PC-3 (cell line): Measurements from ENCODE around the gene ACER2. TPM values are rescaled to one million over a fixed set of nuclear protein-coding genes. Genes with fewer than 3 reads are reported as not detected.

ENCODE experiments used
- ATAC-seq: fragments of 200-7000 bp; cut with Tn5 transposase; 2 replicates; pipeline ENCODE4 v1.9.1; 2020; ENCODE audit warnings: mild to moderate bottlenecking, moderate library complexity
- BruUV-seq: library from RNA; stranded (reverse); fragments of 400-500 nt; replicated peaks from 2 replicates; lab custom pipeline; 2021; lab: Mats Ljungman, UMichigan
- CTCF ChIA-PET: fragments of 300-600 bp; sonication (Branson Sonifier 250); formaldehyde crosslinking; loops from one replicate; lab custom pipeline; 2022; ENCODE audit warnings: antibody characterized with exemption; lab: Charles Lee
- POLR2A ChIA-PET: fragments of 300-600 bp; sonication (Branson Sonifier 250); formaldehyde crosslinking; loops from one replicate; lab custom pipeline; 2022; ENCODE audit warnings: antibody characterized with exemption; ENCODE audit not compliant: unreplicated experiment; lab: Charles Lee
- DNase-seq: peaks from one replicate; pipeline ENCODE4 v3.0.0-alpha.2; 2015
- H2AFZ ChIP-seq: fragments of 300-600 bp; sonication (generic); 2 replicates; pipeline ENCODE4 v1.6.0; 2016; ENCODE audit warnings: antibody characterized with exemption, low read length
- H3F3A ChIP-seq: fragments of 300-600 bp; sonication (generic); one replicate; pipeline ENCODE4 v1.6.0; 2017; ENCODE audit warnings: antibody characterized with exemption, low read length, control low read depth, mild to moderate bottlenecking; ENCODE audit not compliant: unreplicated experiment
- H3K27ac ChIP-seq: fragments of 300-600 bp; sonication (generic); 2 replicates; pipeline ENCODE4 v1.5.1; 2016; ENCODE audit warnings: mild to moderate bottlenecking, low read length
- H3K27me3 ChIP-seq: fragments of 300-600 bp; sonication (generic); 2 replicates; pipeline ENCODE4 v1.6.1; 2016; ENCODE audit warnings: low read length, mixed read lengths
- H3K36me3 ChIP-seq: fragments of 300-600 bp; sonication (generic); 2 replicates; pipeline ENCODE4 v1.6.1; 2016; ENCODE audit warnings: low read depth, mixed run types, low read length, mixed read lengths
- H3K4me1 ChIP-seq: fragments of 300-600 bp; sonication (generic); 2 replicates; pipeline ENCODE4 v1.5.1; 2016; ENCODE audit warnings: low read length; ENCODE audit not compliant: insufficient read depth
- H3K4me2 ChIP-seq: fragments of 300-600 bp; sonication (generic); 2 replicates; pipeline ENCODE4 v1.6.0; 2016; ENCODE audit warnings: low read length
- H3K4me3 ChIP-seq: fragments of 300-600 bp; sonication (generic); 2 replicates; pipeline ENCODE4 v1.5.1; 2016; ENCODE audit warnings: mild to moderate bottlenecking, low read length, mixed read lengths
- H3K79me2 ChIP-seq: fragments of 300-600 bp; sonication (generic); 2 replicates; pipeline ENCODE4 v1.6.1; 2017; ENCODE audit warnings: low read length, mixed read lengths
- H3K9ac ChIP-seq: fragments of 300-600 bp; sonication (generic); 2 replicates; pipeline ENCODE4 v1.6.0; 2016; ENCODE audit warnings: mild to moderate bottlenecking, low read length
- H3K9me2 ChIP-seq: fragments of 300-600 bp; sonication (generic); replicated peaks from 2 replicates; pipeline ENCODE4 v1.6.1; 2016; ENCODE audit warnings: mixed run types, low read length, mixed read lengths
- H3K9me3 ChIP-seq: fragments of 300-600 bp; sonication (generic); 2 replicates; pipeline ENCODE4 v1.6.1; 2016; ENCODE audit warnings: low read length, mixed read lengths
- H4K20me1 ChIP-seq: fragments of 300-600 bp; sonication (generic); 2 replicates; pipeline ENCODE4 v1.6.1; 2016; ENCODE audit warnings: low read length, mixed read lengths
- CTCF ChIP-seq: fragments of 300-600 bp; sonication (generic); conservative IDR thresholded peaks from 2 replicates; pipeline ENCODE4 v1.5.1; 2017; ENCODE audit warnings: antibody characterized with exemption, low read depth, mild to moderate bottlenecking, low read length
- EZH2 ChIP-seq: fragments of 300-600 bp; sonication (generic); IDR thresholded peaks from one replicate; pipeline ENCODE4 v1.6.1; 2017; ENCODE audit warnings: antibody characterized with exemption, mild to moderate bottlenecking, low read length; ENCODE audit not compliant: unreplicated experiment
- EZH2phosphoT487 ChIP-seq: fragments of 300-600 bp; sonication (generic); IDR thresholded peaks from 2 replicates; pipeline ENCODE4 v1.6.1; 2018; ENCODE audit warnings: mild to moderate bottlenecking, antibody characterized with exemption, low read length, borderline replicate concordance
- intact Hi-C: fragments of 100-400 bp; cut with micrococcal nuclease; formaldehyde crosslinking; loops from 2 replicates; pipeline ENCODE4 v1.9.0; 2023
- total RNA-seq: library from RNA; depleted of rRNA; stranded (reverse); fragments of >200 nt; gene quantifications from 2 replicates; pipeline ENCODE4 v1.2.3, GENCODE V29; 2014

The ACER2 gene
- total RNA-seq, 1 experiment from 2014 or later: 2.4 TPM

DNA sequence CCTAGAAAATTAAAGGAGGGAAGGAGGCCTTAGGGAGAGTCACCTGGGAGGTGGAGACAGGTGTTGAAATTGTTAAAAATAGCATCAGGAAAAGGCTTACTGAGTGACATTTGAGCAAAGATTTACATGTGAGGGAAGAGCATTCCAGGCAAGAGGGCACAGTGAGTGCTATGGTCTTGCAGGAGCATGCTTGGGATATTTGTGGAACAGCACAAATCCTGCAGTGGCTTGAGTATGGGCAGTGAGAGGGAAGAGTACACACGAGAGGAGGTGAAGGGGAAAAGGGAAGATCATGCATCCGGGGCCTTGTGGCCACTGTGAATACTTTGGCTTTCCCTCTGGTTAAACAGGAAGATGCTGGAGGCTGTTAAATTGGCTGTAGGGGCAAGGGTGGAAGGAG lies 36.6 kb downstream of the ACER2 start:
- no peaks in the 10 kb centered on the region for H4K20me1 ChIP-seq
- H3K36me3 ChIP-seq: no peaks in the 10 kb centered on the region
- ATAC-seq: no peak
- H3K79me2 ChIP-seq: no peaks in the 10 kb centered on the region
- no peak overlapping the region for H3K9ac ChIP-seq
- no peaks in the 10 kb centered on the region for H3K9me3 ChIP-seq
- no peak overlapping the region for H3K4me3 ChIP-seq
- CTCF ChIA-PET: no interaction called here
- no TSS peak for BruUV-seq
- no peaks in the 10 kb centered on the region for H3K9me2 ChIP-seq
- H3K4me1 ChIP-seq: no peaks in the 10 kb centered on the region
- no peaks in the 10 kb centered on the region for H3K27me3 ChIP-seq
- no peaks in the 10 kb centered on the region for H3F3A ChIP-seq
- H2AFZ ChIP-seq: no peak overlapping the region
- TF ChIP-seq CTCF (no peak), EZH2phosphoT487 (no peak), EZH2 (no peak)
- no peak for DNase-seq
- H3K27ac ChIP-seq: no peak overlapping the region
- POLR2A ChIA-PET: no interaction called here
- intact Hi-C loops: no loop called here
- no peak overlapping the region for H3K4me2 ChIP-seq

DNA sequence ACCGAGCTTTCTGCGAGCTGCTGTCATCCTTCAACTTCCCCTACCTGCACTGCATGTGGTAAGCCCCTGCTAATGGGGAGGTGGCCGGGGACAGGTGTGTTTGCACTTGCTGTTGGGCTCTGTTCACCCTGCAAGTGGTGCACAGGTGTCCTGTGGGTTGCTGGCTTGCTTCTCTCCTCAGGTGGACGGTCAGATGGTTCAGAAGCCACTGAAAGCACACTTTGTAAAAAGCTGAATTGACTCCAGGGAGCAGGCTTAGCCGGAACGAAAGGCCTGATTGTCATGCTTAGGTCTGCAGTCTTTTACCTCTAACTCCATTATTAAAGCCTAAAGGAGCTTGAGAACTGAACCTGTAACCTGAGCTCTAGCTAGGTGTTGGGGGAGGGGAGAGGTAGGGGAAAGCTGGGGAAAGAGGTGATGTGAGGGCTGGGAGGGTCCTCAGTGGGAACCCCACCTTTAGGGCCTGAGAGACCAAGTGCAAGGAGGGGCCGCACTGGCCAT lies 37.6 kb downstream of the ACER2 start:
- no peaks in the 10 kb centered on the region for H3K9me2 ChIP-seq
- TF ChIP-seq CTCF (no peak), EZH2 (no peak)
- ChIA-PET CTCF (no interaction called here), POLR2A (no interaction called here)
- H3K36me3 ChIP-seq: no peaks in the 10 kb centered on the region
- no peaks in the 10 kb centered on the region for H4K20me1 ChIP-seq
- no peak overlapping the region for H3K27ac ChIP-seq
- intact Hi-C loops: no loop called here
- no peaks in the 10 kb centered on the region for H3K4me1 ChIP-seq
- ATAC-seq (no peak), DNase-seq (no peak)
- H3K4me3 ChIP-seq: no peak overlapping the region
- no peaks in the 10 kb centered on the region for H3K27me3 ChIP-seq
- no TSS peak for BruUV-seq
- no peak overlapping the region for H3K4me2 ChIP-seq
- H3K9ac ChIP-seq: no peak overlapping the region
- H2AFZ ChIP-seq: no peak overlapping the region
- H3K9me3 ChIP-seq: no peaks in the 10 kb centered on the region
- no peaks in the 10 kb centered on the region for H3K79me2 ChIP-seq
- no peaks in the 10 kb centered on the region for H3F3A ChIP-seq

DNA sequence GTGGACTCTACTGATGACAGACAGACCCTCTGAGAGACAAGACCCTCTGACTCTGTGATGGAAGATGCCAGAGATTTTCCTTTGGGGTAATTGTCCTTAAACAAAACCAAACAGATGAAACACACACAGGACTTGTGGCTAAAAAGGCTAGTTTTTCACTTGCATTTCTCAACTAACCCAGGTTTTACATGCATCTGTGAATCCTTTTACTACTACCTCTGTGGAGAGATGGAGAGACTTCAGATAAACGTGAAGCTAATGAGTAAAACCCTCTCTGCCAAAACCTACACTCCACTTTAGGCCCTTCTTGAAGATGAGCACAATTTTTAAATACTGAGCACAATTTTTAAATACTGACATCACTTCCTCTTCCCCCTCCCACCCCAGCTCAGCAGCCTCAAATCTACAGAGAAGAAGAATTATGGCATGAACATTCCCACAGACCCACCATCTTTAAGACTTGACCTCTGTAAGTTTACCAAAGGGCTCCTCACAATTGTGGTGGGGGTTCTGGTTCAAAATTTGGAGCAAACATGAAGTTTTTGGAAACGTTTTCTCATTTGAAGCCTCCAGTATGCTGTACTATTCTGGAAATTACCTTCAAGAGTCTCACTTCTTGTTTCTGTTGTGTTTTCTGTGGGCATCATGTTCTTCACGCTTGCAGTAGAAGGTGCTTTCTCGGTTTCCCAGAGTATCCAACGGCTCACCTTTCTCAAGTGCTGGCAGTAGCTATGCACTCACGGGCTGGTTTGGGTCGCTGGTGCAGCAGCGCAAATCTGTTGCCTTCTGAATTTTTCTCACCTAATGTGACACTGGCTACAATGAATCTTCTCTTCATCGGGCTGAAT lies 42.7 kb downstream of the ACER2 start:
- H4K20me1 ChIP-seq: no peaks in the 10 kb centered on the region
- TF ChIP-seq EZH2phosphoT487 (no peak), CTCF (no peak), EZH2 (no peak)
- no TSS peak for BruUV-seq
- H3K36me3 ChIP-seq: no peaks in the 10 kb centered on the region
- no peak overlapping the region for H3K4me3 ChIP-seq
- CTCF ChIA-PET: no interaction called here
- H3K79me2 ChIP-seq: no peaks in the 10 kb centered on the region
- no peaks in the 10 kb centered on the region for H3K27me3 ChIP-seq
- no peak overlapping the region for H3K27ac ChIP-seq
- H2AFZ ChIP-seq: no peak overlapping the region
- DNase-seq (no peak), ATAC-seq (no peak)
- no peak overlapping the region for H3K9ac ChIP-seq
- H3K9me3 ChIP-seq: no peaks in the 10 kb centered on the region
- H3K4me2 ChIP-seq: no peak overlapping the region
- H3K4me1 ChIP-seq: no peaks in the 10 kb centered on the region
- intact Hi-C loops: no loop called here
- POLR2A ChIA-PET: no interaction called here
- H3K9me2 ChIP-seq: no peaks in the 10 kb centered on the region
- H3F3A ChIP-seq: no peaks in the 10 kb centered on the region
